Trophoblast cell (in vitro differentiated cells and primary cell): ENCODE data around the gene RASL11A.

ENCODE experiments used
- DNase-seq, 2 donors: peaks; one replicate each; pipeline ENCODE4 v3.0.0-alpha.2; 2016
- H2AFZ ChIP-seq: 2 replicates; pipeline ENCODE4 v1.6.1; 2013; ENCODE audit warnings: low read length, moderate library complexity, mild to moderate bottlenecking; ENCODE audit not compliant: insufficient read depth, poor library complexity
- H2AK5ac ChIP-seq: 2 replicates; pipeline ENCODE4 v1.6.1; 2013; ENCODE audit warnings: mild to moderate bottlenecking, low read length
- H2BK120ac ChIP-seq: 2 replicates; pipeline ENCODE4 v1.6.1; 2013; ENCODE audit warnings: low read length, mild to moderate bottlenecking, moderate library complexity; ENCODE audit not compliant: insufficient read depth, poor library complexity
- H2BK12ac ChIP-seq: 2 replicates; pipeline ENCODE4 v1.6.1; 2013; ENCODE audit warnings: mild to moderate bottlenecking, low read length, moderate library complexity
- H2BK5ac ChIP-seq: 2 replicates; pipeline ENCODE4 v1.6.1; 2013; ENCODE audit warnings: low read length, low read depth, moderate library complexity, mild to moderate bottlenecking; ENCODE audit not compliant: poor library complexity
- H3K14ac ChIP-seq: 2 replicates; pipeline ENCODE4 v1.6.1; 2013; ENCODE audit warnings: mild to moderate bottlenecking, low read length
- H3K18ac ChIP-seq: 2 replicates; pipeline ENCODE4 v1.6.1; 2013; ENCODE audit warnings: mild to moderate bottlenecking, low read length
- H3K23ac ChIP-seq: 2 replicates; pipeline ENCODE4 v1.6.1; 2013; ENCODE audit warnings: low read length
- H3K27ac ChIP-seq: 2 replicates; pipeline ENCODE4 v1.5.1; 2013; ENCODE audit warnings: low read depth, mild to moderate bottlenecking, inconsistent platforms, low read length, moderate library complexity
- H3K27me3 ChIP-seq: 2 replicates; pipeline ENCODE4 v1.6.1; 2013; ENCODE audit warnings: inconsistent platforms, mild to moderate bottlenecking, low read length, moderate library complexity; ENCODE audit not compliant: insufficient read depth
- H3K36me3 ChIP-seq, 2 experiments: 1 replicate in 1 of 2; 2 replicates in 1 of 2; pipeline ENCODE4 v1.6.1; 2013; ENCODE audit warnings: low read length in 2 of 2, mild to moderate bottlenecking in 2 of 2, moderate library complexity in 1 of 2; ENCODE audit not compliant: insufficient read depth in 2 of 2, control insufficient read depth in 1 of 2
- H3K4ac ChIP-seq: 2 replicates; pipeline ENCODE4 v1.6.1; 2013; ENCODE audit warnings: low read depth, mild to moderate bottlenecking, low read length, moderate library complexity
- H3K4me1 ChIP-seq, 2 experiments: 1 replicate in 1 of 2; 2 replicates in 1 of 2; pipeline ENCODE4 v1.6.1; 2013; ENCODE audit warnings: low read length in 2 of 2, mild to moderate bottlenecking in 2 of 2, moderate library complexity in 1 of 2; ENCODE audit not compliant: insufficient read depth in 2 of 2, control insufficient read depth in 1 of 2
- H3K4me2 ChIP-seq: 2 replicates; pipeline ENCODE4 v1.6.1; 2013; ENCODE audit warnings: inconsistent platforms, mild to moderate bottlenecking, low read length, moderate library complexity
- H3K4me3 ChIP-seq: 2 replicates; pipeline ENCODE4 v1.5.1; 2013; ENCODE audit warnings: mild to moderate bottlenecking, low read depth, low read length, inconsistent platforms
- H3K79me1 ChIP-seq: one replicate; pipeline ENCODE4 v1.6.1; 2013; ENCODE audit warnings: low read length
- H3K79me2 ChIP-seq: 2 replicates; pipeline ENCODE4 v1.6.1; 2013; ENCODE audit warnings: low read length, mild to moderate bottlenecking; ENCODE audit not compliant: control insufficient read depth, insufficient read depth, poor library complexity
- H3K9ac ChIP-seq: 2 replicates; pipeline ENCODE4 v1.6.1; 2013; ENCODE audit warnings: mild to moderate bottlenecking, low read length
- H3K9me3 ChIP-seq: 2 replicates; pipeline ENCODE4 v1.6.1; 2013; ENCODE audit warnings: low read depth, mild to moderate bottlenecking, control low read depth, inconsistent platforms, low read length; ENCODE audit not compliant: insufficient read depth
- H4K12ac ChIP-seq: 2 replicates; pipeline ENCODE4 v1.6.1; 2013; ENCODE audit warnings: low read depth, mild to moderate bottlenecking, low read length, moderate library complexity
- H4K8ac ChIP-seq: 2 replicates; pipeline ENCODE4 v1.6.1; 2013; ENCODE audit warnings: low read depth, mild to moderate bottlenecking, low read length, moderate library complexity
- H4K91ac ChIP-seq: one replicate; pipeline ENCODE4 v1.6.1; 2013; ENCODE audit warnings: low read depth, mild to moderate bottlenecking, low read length, moderate library complexity
- WGBS: extraction: QIAGEN DNeasy Blood & Tissue Kit; methylation state at CpG from one replicate; pipeline ENCODE4 v1.1.7; 2013; ENCODE audit warnings: missing lambda C conversion rate; ENCODE audit not compliant: insufficient read length, insufficient coverage; ENCODE audit errors: extremely low coverage; 5-methylcytosine and 5-hydroxymethylcytosine counted together

The RASL11A gene

DNA sequence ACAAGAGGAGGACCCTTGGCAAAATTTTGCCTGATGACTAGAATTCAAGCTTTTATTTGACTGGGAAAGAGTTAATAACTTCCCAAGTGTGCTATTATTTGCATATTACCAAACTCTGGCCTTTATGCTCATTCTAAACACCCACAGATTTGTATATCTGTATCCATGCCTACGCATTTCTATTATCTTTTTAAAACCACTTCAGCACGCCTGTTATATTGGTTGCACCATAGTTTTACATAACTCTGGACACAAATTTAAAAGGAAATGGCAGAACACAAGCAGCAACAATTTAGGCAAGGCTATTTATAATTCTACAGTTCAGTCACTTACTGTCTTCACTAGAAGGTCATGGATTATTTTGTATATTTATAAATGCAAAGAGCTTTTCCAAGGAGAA, 3.7 kb upstream of the RASL11A start:
- H3K79me2 ChIP-seq, result peaks cover 4% of the 10 kb centered on the region
- no peak overlapping the region for H3K14ac ChIP-seq
- H2AK5ac ChIP-seq, result no peak overlapping the region
- H2BK5ac ChIP-seq, result no peak overlapping the region
- peaks cover 0 to 1% of the 10 kb centered on the region in 2 experiments for H3K36me3 ChIP-seq
- no peak overlapping the region for H4K8ac ChIP-seq
- peaks cover 4% of the 10 kb centered on the region for H3K79me1 ChIP-seq
- DNase-seq, result no peak
- no peak overlapping the region for H3K27ac ChIP-seq
- no peak overlapping the region for H2AFZ ChIP-seq
- H3K4me3 ChIP-seq, result no peak overlapping the region
- H3K4ac ChIP-seq, result no peak overlapping the region
- no peak overlapping the region for H2BK12ac ChIP-seq
- WGBS, result no CpG with 5 or more reads among the region's 2 CpGs
- H3K4me1 ChIP-seq, result peaks cover 0 to 3% of the 10 kb centered on the region in 2 experiments
- no peak overlapping the region for H3K9ac ChIP-seq
- H3K4me2 ChIP-seq, result no peak overlapping the region
- H3K9me3 ChIP-seq, result no peaks in the 10 kb centered on the region
- no peak overlapping the region for H4K12ac ChIP-seq
- H2BK120ac ChIP-seq, result no peak overlapping the region
- H3K18ac ChIP-seq, result no peak overlapping the region
- no peaks in the 10 kb centered on the region for H3K27me3 ChIP-seq
- no peak overlapping the region for H3K23ac ChIP-seq
- no peak overlapping the region for H4K91ac ChIP-seq

- H4K91ac ChIP-seq, result no peak overlapping the region
- H4K12ac ChIP-seq, result no peak overlapping the region
- no CpG with 5 or more reads among the region's 2 CpGs for WGBS
Observed at GRCh38 chr13:27267596-27267995, 3.0 kb upstream of the RASL11A start.

DNA sequence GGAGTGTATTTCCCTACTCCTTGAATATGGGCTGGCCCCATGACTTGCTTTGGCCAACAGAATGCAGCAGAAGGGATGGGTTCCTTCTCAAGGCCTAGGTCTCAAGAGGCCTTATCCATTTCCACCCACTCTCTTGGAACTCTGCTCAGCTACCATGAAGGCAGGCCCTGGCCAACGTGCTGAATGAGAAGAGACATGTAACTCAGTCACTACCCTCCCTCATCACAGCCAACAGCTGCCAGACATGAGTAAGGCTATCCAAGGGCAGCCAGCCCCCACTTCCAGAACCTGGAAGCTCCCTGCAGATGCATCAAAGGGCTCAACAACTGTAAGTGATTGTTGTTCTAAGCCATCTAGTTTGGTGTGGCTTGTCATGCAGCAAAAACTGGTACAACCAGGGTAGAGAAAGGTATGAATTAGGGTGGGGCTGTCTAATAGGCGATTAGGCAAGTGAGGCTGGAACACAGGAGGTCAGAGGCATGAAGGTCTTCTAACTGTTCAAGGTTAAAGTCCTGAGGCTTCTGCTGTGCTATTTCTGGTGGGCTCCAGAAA, 1.4 kb upstream of the RASL11A start:
- Histone ChIP-seq H3K27me3 (no peaks in the 10 kb centered on the region), H4K8ac (no peak overlapping the region), H3K27ac (no peak overlapping the region), H2AK5ac (no peak overlapping the region), H3K4me1 (peaks cover 0 to 3% of the 10 kb centered on the region in 2 experiments), H3K9me3 (no peaks in the 10 kb centered on the region), H3K4ac (no peak overlapping the region), H2BK5ac (no peak overlapping the region), H3K18ac (no peak overlapping the region), H3K23ac (no peak overlapping the region), H3K79me2 (peaks cover 4% of the 10 kb centered on the region), H3K4me2 (no peak overlapping the region), H3K79me1 (peaks cover 4% of the 10 kb centered on the region), H3K36me3 (no peaks in the 10 kb centered on the region), H2BK120ac (no peak overlapping the region), H3K4me3 (no peak overlapping the region), H2BK12ac (no peak overlapping the region), H2AFZ (no peak overlapping the region), H3K14ac (no peak overlapping the region), H4K12ac (no peak overlapping the region), H3K9ac (no peak overlapping the region), H4K91ac (no peak overlapping the region)
- WGBS, result no CpG with 5 or more reads among the region's 2 CpGs
- DNase-seq, result no peak

More at GRCh38 chr13:27267596-27267995, 3.0 kb upstream of the RASL11A start:
- H3K4me2 ChIP-seq, result no peak overlapping the region
- no peak overlapping the region for H3K14ac ChIP-seq
- peaks cover 4% of the 10 kb centered on the region for H3K79me2 ChIP-seq
- H3K27me3 ChIP-seq, result no peaks in the 10 kb centered on the region
- H3K9me3 ChIP-seq, result no peaks in the 10 kb centered on the region
- H3K4me1 ChIP-seq, result peaks cover 0 to 3% of the 10 kb centered on the region in 2 experiments
- H2BK5ac ChIP-seq, result no peak overlapping the region
- no peak overlapping the region for H3K9ac ChIP-seq
- no peak overlapping the region for H3K4ac ChIP-seq
- H3K27ac ChIP-seq, result no peak overlapping the region
- peaks cover 4% of the 10 kb centered on the region for H3K79me1 ChIP-seq
- no peak overlapping the region for H2AK5ac ChIP-seq
- no peak overlapping the region for H4K8ac ChIP-seq
- no peak overlapping the region for H2BK12ac ChIP-seq
- no peaks in the 10 kb centered on the region for H3K36me3 ChIP-seq
- H2BK120ac ChIP-seq, result no peak overlapping the region
- H3K23ac ChIP-seq, result no peak overlapping the region
- no peak overlapping the region for H2AFZ ChIP-seq
- no peak overlapping the region for H3K18ac ChIP-seq
- H3K4me3 ChIP-seq, result no peak overlapping the region
- no peak for DNase-seq

DNA sequence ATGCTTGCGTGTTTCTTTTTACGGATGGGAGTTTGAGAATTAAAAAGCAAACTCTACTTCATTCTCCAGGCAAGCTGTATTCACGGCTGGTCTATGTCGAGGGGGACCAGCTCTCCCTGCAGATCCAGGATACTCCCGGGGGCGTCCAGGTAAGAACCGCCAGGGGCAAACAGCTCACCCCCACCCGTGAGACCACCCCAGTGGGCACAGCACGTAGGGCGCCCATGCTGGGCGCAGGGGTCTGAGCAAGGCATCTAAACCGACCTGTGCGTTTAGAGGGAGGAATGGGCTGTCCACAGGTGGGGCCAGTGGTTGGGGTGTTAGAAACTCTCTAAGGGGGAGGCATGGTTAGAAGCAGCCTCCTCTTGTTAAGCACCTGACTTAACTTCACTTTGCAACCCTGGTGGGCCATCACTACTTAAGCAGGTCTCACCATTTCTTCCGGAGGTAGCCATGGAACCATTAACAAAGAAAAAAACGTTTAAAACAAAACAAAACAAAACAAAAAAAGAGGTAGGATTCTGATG, 1.0 kb downstream of the RASL11A start:
- peaks cover 0 to 3% of the 10 kb centered on the region in 2 experiments for H3K4me1 ChIP-seq
- no peak overlapping the region for H3K18ac ChIP-seq

More for the DNA sequence above, 1.0 kb downstream of the RASL11A start:
- Histone ChIP-seq H4K91ac (no peak overlapping the region), H3K79me2 (peaks cover 4% of the 10 kb centered on the region), H3K27ac (no peak overlapping the region), H4K8ac (no peak overlapping the region), H3K23ac (no peak overlapping the region), H2AFZ (no peak overlapping the region), H3K9ac (no peak overlapping the region), H3K79me1 (peaks cover 4% of the 10 kb centered on the region), H3K9me3 (no peaks in the 10 kb centered on the region), H3K36me3 (no peaks in the 10 kb centered on the region), H3K4ac (no peak overlapping the region), H3K14ac (no peak overlapping the region), H3K4me3 (no peak overlapping the region), H4K12ac (no peak overlapping the region), H3K27me3 (no peaks in the 10 kb centered on the region), H2BK12ac (no peak overlapping the region), H3K4me2 (peak overlapping the region; percentile 67), H2BK120ac (no peak overlapping the region), H2BK5ac (no peak overlapping the region), H2AK5ac (no peak overlapping the region)
- no CpG with 5 or more reads among the region's 15 CpGs for WGBS
- DNase-seq, result no peak
